ENCODE measurements around the gene GAR1.

Gene GAR1

GRCh38 chr4:109786846-109787245 lies 28.7 kb upstream of the GAR1 start:
- ChIA-PET CTCF (no interaction called here), POLR2A (no interaction called here)
- H3K9me3 ChIP-seq (ENCODE audit: control insufficient read depth, insufficient read depth, low read depth, low read length) = no peaks in the 10 kb centered on the region
- no peak overlapping the region for H3K4me3 ChIP-seq (ENCODE audit: low read depth, low read length)
- no peaks in the 10 kb centered on the region for H3K4me1 ChIP-seq (ENCODE audit: control insufficient read depth, insufficient read depth, low read length)
- no peaks in the 10 kb centered on the region for H3K36me3 ChIP-seq (ENCODE audit: control insufficient read depth in 2 of 2, insufficient read depth in 1 of 2, low read length in 2 of 2)
- no peak overlapping the region for H3K27ac ChIP-seq (ENCODE audit: extremely low read depth, low read depth, low read length)
- no peak for TF ChIP-seq ZNF521 (tag by site-specific recombination; IDR thresholded peaks at IDR 0.05)
- TF ChIP-seq TRIM28 (IDR thresholded peaks at IDR 0.05; ENCODE audit: borderline replicate concordance, low read length) = no peak
- TF ChIP-seq ZNF580 (tag by site-specific recombination; IDR thresholded peaks at IDR 0.05) = no peak
- no peak for TF ChIP-seq ZBTB44 (tag by site-specific recombination; IDR thresholded peaks at IDR 0.05)
- TF ChIP-seq ZXDB (tag by site-specific recombination; IDR thresholded peaks at IDR 0.05) = no peak
- no peak for TF ChIP-seq ZNF121 (tag by site-specific recombination; IDR thresholded peaks at IDR 0.05)

- no peaks in the 10 kb centered on the region for H3K36me3 ChIP-seq (ENCODE audit: control insufficient read depth in 2 of 2, insufficient read depth in 1 of 2, low read length in 2 of 2)
- TF ChIP-seq ZNF585B (tag by site-specific recombination; IDR thresholded peaks at IDR 0.05) (no peak), ZNF146 (tag by site-specific recombination; IDR thresholded peaks at IDR 0.05) (no peak), SETDB1 (IDR thresholded peaks at IDR 0.05; ENCODE audit: insufficient read length, low read length) (no peak), ZBTB48 (tag by site-specific recombination; IDR thresholded peaks at IDR 0.05) (no peak), EGR2 (tag by site-specific recombination; IDR thresholded peaks at IDR 0.05; ENCODE audit: low read depth) (no peak), BCL11A (tag by site-specific recombination; IDR thresholded peaks at IDR 0.05; ENCODE audit: low read depth) (no peak), ZNF626 (tag by site-specific recombination; IDR thresholded peaks at IDR 0.05) (no peak), PRDM6 (tag by site-specific recombination; IDR thresholded peaks at IDR 0.05) (no peak), ZNF623 (tag by site-specific recombination; IDR thresholded peaks at IDR 0.05) (no peak), ZNF654 (tag by site-specific recombination; IDR thresholded peaks at IDR 0.05; ENCODE audit: low read depth) (no peak), ZNF132 (tag by site-specific recombination; IDR thresholded peaks at IDR 0.05; ENCODE audit: borderline replicate concordance) (no peak), ZNF404 (tag by site-specific recombination; IDR thresholded peaks at IDR 0.05) (no peak), ZNF777 (tag by site-specific recombination; IDR thresholded peaks at IDR 0.05; ENCODE audit: borderline replicate concordance) (no peak)
These were observed 27.8 kb upstream of the GAR1 start for GRCh38 chr4:109787807-109788206.

GRCh38 chr4:109795059-109795458 lies 20.5 kb upstream of the GAR1 start:
- ChIA-PET POLR2A (no interaction called here), CTCF (no interaction called here)
- Histone ChIP-seq H3K27ac (ENCODE audit: extremely low read depth, low read depth, low read length) (no peak overlapping the region), H3K9me3 (ENCODE audit: control insufficient read depth, insufficient read depth, low read depth, low read length) (no peaks in the 10 kb centered on the region), H3K4me1 (ENCODE audit: control insufficient read depth, insufficient read depth, low read length) (no peaks in the 10 kb centered on the region), H3K36me3 (ENCODE audit: control insufficient read depth in 2 of 2, insufficient read depth in 1 of 2, low read length in 2 of 2) (no peaks in the 10 kb centered on the region), H3K4me3 (ENCODE audit: low read depth, low read length) (no peak overlapping the region)
- TF ChIP-seq ZNF10 (tag by site-specific recombination; IDR thresholded peaks at IDR 0.05) = no peak
- no peak for TF ChIP-seq MYNN (tag by site-specific recombination; IDR thresholded peaks at IDR 0.05; ENCODE audit: borderline replicate concordance)
- no peak for TF ChIP-seq ZBTB6 (tag by site-specific recombination; IDR thresholded peaks at IDR 0.05)
- TF ChIP-seq ZNF623 (tag by site-specific recombination; IDR thresholded peaks at IDR 0.05) = no peak
- no peak for TF ChIP-seq ZNF785 (tag by site-specific recombination; IDR thresholded peaks at IDR 0.05)
- no peak for TF ChIP-seq ZNF133 (tag by site-specific recombination; IDR thresholded peaks at IDR 0.05)
- TF ChIP-seq ZBTB17 (tag by site-specific recombination; IDR thresholded peaks at IDR 0.05) = no peak
- no peak for TF ChIP-seq INSM2 (tag by site-specific recombination; IDR thresholded peaks at IDR 0.05)
- TF ChIP-seq ZNF624 (tag by site-specific recombination; IDR thresholded peaks at IDR 0.05) = no peak

More at GRCh38 chr4:109787807-109788206, 27.8 kb upstream of the GAR1 start:
- ChIA-PET POLR2A (no interaction called here), CTCF (no interaction called here)
- H3K9me3 ChIP-seq (ENCODE audit: control insufficient read depth, insufficient read depth, low read depth, low read length) = no peaks in the 10 kb centered on the region
- H3K27ac ChIP-seq (ENCODE audit: extremely low read depth, low read depth, low read length) = no peak overlapping the region
- no peak overlapping the region for H3K4me3 ChIP-seq (ENCODE audit: low read depth, low read length)
- no peaks in the 10 kb centered on the region for H3K4me1 ChIP-seq (ENCODE audit: control insufficient read depth, insufficient read depth, low read length)
